SHP77 (cell line): ENCODE data around the gene ZNF444.
"Not testable (repeated sequence)": the region's sequence is repeated elsewhere in the genome, so short reads cannot be mapped to it uniquely, and the experiment has no call there.

ENCODE experiments used
- DNase-seq, 2 experiments: peaks; one replicate each; lab custom pipeline; 2025; lab: John Stamatoyannopoulos, UW

The ZNF444 gene

GRCh38 chr19:56145698-56146097 lies 4.6 kb downstream of the ZNF444 start:
- DNase-seq, result no peak

GRCh38 chr19:56146904-56147303 lies 5.8 kb downstream of the ZNF444 start:
- no peak for DNase-seq

- no peak for DNase-seq
These were observed 6.2 kb downstream of the ZNF444 start for GRCh38 chr19:56147307-56147706.

GRCh38 chr19:56148096-56148495 lies 7.0 kb downstream of the ZNF444 start:
- no peak for DNase-seq

GRCh38 chr19:56148955-56149655 lies 8.0 kb downstream of the ZNF444 start:
- DNase-seq, result not testable (repeated sequence)

- DNase-seq, result no peak
These were observed 8.6 kb downstream of the ZNF444 start for GRCh38 chr19:56149656-56150038.

GRCh38 chr19:56150358-56150757 lies 9.3 kb downstream of the ZNF444 start:
- no peak for DNase-seq

GRCh38 chr19:56152644-56153043 lies 11.6 kb downstream of the ZNF444 start:
- DNase-seq, result no peak

GRCh38 chr19:56153507-56153906 lies 12.4 kb downstream of the ZNF444 start:
- no peak for DNase-seq

GRCh38 chr19:56155124-56155687 lies 14.1 kb downstream of the ZNF444 start:
- no peak for DNase-seq

GRCh38 chr19:56156768-56157167 lies 15.7 kb downstream of the ZNF444 start:
- DNase-seq, result no peak

GRCh38 chr19:56158170-56158757 lies 17.2 kb downstream of the ZNF444 start:
- no peak for DNase-seq

- no peak for DNase-seq
These were observed 18.0 kb downstream of the ZNF444 start for GRCh38 chr19:56159009-56159559.

GRCh38 chr19:56159622-56160271 lies 18.7 kb downstream of the ZNF444 start:
- no peak for DNase-seq

GRCh38 chr19:56161534-56161933 lies 20.4 kb downstream of the ZNF444 start:
- no peak for DNase-seq

GRCh38 chr19:56162258-56162657 lies 21.2 kb downstream of the ZNF444 start:
- DNase-seq, result no peak

GRCh38 chr19:56163097-56163496 lies 22.0 kb downstream of the ZNF444 start:
- no peak for DNase-seq

- no peak for DNase-seq
These were observed 26.0 kb downstream of the ZNF444 start for GRCh38 chr19:56167064-56167578.

- peak; percentile 39 to 77 for DNase-seq
These were observed 29.2 kb downstream of the ZNF444 start for GRCh38 chr19:56170261-56170660.

- DNase-seq, result no peak
These were observed 33.0 kb downstream of the ZNF444 start for GRCh38 chr19:56174086-56174485.

GRCh38 chr19:56174550-56174949 lies 33.5 kb downstream of the ZNF444 start:
- DNase-seq, result peak; percentile 3 to 17

- DNase-seq, result not testable (repeated sequence)
These were observed 34.8 kb downstream of the ZNF444 start, which contains the start of gene GALP for GRCh38 chr19:56175861-56176307. Gene GALP, plus strand, starts transcription at chr19:56176008. Its CDS starts 1,101 bp downstream, at chr19:56177109.
